HL-60/S4 treated with retinoic acid at 250 ng/mL for 4 days and 3 days (cell line): ENCODE results near the gene TMEM116.

Experiments used
- in situ Hi-C: fragments of 300-500 bp; cut with MboI; formaldehyde crosslinking; loops from 2 replicates; pipeline ENCODE4 v1.7.0; 2022; ENCODE audit warnings: low sequenced_read_pairs

TMEM116 gene

GRCh38 chr12:111980598-111980997, 32.4 kb downstream of the TMEM116 start:
- in situ Hi-C loops = no loop called here

DNA sequence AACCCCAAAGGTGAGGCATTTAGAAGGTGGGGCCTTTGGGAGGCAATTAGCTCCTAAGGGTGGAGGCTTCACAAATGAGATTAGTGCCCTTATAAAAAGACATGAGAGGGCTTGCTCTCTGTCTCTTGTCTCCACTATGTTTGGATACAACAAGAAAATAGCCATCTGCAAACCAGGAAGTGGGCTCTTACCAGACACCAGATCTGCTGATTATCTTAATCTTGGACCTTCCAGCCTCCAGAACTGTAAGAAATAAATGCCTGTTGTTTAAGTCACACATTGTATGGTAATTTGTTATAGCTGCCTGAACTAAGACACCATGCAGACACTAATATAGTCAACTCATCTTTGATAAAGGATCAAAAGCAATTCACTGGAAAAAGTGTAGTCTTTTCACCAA, 34.4 kb downstream of the TMEM116 start:
- in situ Hi-C loops = no loop called here

- in situ Hi-C loops = no loop called here
Measured at GRCh38 chr12:111976860-111977259, 36.1 kb downstream of the TMEM116 start.

- in situ Hi-C loops = no loop called here
Measured at GRCh38 chr12:111976291-111976690, 36.7 kb downstream of the TMEM116 start.

GRCh38 chr12:111975161-111975931, 37.6 kb downstream of the TMEM116 start:
- in situ Hi-C loops = no loop called here

DNA sequence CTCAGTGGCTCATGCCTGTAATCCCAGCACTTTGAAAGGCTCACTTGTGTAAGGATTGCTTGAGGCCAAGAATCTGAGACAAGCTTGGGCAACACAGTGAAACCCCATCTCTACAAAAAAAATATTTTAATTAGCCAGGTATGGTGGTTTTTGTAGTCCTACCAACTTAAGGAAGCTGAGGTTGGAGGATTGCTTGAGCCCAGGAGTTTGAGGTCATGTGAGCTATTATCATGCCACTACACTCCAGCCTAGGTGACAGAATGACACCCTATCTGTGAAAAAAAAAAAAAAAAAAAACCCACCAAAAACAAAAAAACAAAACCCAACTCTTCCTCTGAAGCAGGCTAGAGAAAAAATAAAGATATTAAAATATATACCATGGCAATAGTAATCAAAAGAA, 41.2 kb downstream of the TMEM116 start:
- in situ Hi-C loops = no loop called here

DNA sequence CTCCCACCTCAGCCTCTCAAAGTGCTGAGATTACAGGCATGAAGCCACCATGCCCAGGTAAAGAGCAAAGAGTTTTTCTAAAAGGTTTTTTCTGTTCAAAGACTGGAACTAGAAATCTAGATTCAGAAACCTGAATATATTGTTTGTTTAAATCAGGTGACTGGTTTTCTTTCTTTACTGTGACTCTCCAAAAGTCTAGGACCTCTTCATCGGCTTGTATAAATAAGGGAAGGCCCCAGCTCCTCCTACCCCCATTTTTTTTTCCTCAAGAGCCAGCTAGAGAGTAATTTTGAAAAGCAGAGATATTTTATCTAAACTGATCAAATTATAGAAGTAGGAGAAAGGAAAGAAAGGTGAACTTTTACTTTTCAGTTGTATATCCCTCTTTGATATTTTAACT, 48.0 kb downstream of the TMEM116 start:
- in situ Hi-C loops = no loop called here

GRCh38 chr12:111959518-111959917, 53.4 kb downstream of the TMEM116 start:
- in situ Hi-C loops = loop anchor here (10.0 kb wide), 1 partner anchor 425 kb away; the partner anchor contains the start of gene HECTD4

- in situ Hi-C loops = loop anchor here (10.0 kb wide), 1 partner anchor 428 kb away; the partner anchor contains the start of gene HECTD4
Measured at GRCh38 chr12:111957224-111957623, 55.7 kb downstream of the TMEM116 start.

DNA sequence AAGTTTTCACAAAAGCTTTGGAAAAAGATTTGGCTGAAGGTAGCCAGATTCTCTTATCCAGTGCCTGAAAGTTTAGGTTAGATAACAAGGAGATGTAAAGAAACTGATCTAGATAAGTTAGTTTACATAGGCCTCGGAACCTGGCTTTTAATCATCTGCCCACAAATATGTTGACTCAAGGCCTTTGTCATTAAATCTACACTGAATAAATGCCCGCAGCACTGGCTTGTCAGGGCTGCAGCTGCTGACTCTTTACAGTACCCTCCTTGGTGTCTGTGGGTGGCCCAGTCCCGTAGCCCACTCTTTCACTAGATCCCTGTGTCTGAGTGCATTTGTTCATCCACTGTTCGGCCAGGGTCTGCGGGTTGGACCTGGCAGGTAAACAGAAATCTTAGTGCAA, 58.0 kb downstream of the TMEM116 start:
- in situ Hi-C loops = loop anchor here (10.0 kb wide), 1 partner anchor 430 kb away; the partner anchor contains the start of gene HECTD4

DNA sequence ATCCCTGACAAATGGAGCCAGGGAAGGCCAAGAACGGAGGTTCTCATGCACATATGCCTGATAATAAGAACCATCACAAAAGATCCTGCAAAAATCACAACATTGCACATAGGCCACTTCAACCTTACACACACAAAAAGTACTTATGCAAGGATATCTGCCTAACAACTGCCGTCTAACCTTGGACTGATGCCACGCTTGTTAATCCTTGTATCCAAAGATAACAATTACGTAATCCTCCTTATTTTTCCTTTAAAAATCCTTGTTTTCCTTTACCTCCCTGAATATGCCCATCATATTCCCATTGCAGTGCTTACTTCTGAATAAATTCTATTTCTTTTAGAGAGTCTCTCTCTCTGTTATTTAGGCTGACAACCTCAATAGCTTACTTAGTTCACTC, 59.5 kb downstream of the TMEM116 start:
- in situ Hi-C loops = loop anchor here (10.0 kb wide), 1 partner anchor 431 kb away; the partner anchor contains the start of gene HECTD4

- in situ Hi-C loops = loop anchor here (10.0 kb wide), 1 partner anchor 433 kb away; the partner anchor contains the start of gene HECTD4
Measured at GRCh38 chr12:111952084-111952787, 60.7 kb downstream of the TMEM116 start.

- in situ Hi-C loops = loop anchor here (10.0 kb wide), 1 partner anchor 434 kb away; the partner anchor contains the start of gene HECTD4
Measured at GRCh38 chr12:111950961-111951676, 61.8 kb downstream of the TMEM116 start.

- in situ Hi-C loops = no loop called here
Measured at GRCh38 chr12:111943929-111944328, 69.0 kb downstream of the TMEM116 start.

GRCh38 chr12:111942557-111942956, 70.4 kb downstream of the TMEM116 start:
- in situ Hi-C loops = no loop called here

DNA sequence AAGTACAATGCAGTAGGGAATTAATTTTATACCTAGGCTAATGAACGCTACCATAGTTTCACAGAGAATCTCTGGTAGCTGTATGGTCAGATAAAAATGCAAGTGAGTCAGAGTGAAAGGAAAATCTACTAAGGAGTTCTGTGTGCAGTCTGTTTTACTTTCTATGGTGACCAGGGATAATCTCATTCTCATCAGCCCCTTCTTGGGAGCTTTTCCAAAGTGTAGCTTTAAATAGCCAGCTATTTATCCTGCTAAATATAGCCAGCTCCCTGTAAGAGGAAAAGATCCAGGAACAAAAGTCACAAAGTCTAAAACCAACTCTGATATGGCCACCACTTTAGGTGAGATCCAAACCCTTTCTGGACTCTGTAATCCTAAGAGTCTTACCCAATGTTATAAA, 75.5 kb downstream of the TMEM116 start:
- in situ Hi-C loops = no loop called here

DNA sequence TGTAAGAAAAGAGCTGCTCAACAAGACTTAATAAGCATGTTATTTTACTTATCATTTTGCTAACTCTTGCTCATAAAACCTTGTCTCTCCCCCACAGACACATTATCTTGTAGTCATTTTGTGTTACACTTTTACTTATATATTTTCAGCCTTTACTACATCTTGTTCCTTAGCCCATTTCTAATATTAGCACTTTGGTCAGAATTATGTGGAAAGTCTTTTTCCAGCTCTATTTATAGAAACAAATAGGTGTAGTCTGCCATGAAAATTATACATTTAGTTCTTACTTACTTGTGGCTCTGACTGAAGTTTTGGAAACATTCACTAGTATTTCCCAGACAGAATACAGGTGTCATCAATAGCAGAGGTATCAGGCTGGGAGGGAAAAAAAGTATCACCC, 76.1 kb downstream of the TMEM116 start:
- in situ Hi-C loops = no loop called here

DNA sequence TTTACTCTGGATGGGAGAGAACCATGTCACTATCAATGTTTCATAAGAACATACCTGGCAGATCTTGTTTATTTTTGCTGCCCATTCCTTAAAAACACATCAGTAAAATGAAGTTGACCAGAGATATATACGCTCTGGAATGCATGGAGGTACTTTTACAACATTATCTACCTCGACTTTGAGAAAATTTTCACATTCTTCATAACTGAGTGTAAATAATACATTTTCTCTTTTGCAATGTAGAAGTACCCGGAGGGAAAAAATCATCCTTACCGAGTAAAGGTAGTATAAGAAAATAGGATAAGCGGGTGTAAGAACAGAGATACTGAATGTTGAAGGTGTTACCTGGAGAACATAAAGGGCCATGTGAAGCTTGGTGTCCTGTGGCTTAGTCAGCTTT, 80.7 kb downstream of the TMEM116 start:
- in situ Hi-C loops = no loop called here

DNA sequence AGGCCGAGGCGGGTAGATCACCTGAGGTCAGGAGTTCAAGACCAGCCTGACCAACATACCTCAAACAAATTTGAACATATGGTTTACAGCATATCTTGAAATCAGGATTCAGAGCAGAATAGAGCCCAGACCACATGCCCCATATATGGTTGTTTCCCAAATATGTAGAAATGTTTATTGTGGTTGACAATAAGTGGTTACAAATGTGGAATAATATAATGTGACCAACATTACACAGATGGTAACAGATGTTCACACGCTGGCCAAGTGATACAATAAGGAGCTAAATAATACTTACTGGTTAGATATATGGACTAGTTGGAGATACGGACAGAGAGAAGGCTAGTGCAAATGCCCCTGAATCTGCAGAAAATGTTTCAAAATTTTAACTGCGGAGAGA, 85.6 kb downstream of the TMEM116 start:
- in situ Hi-C loops = no loop called here

GRCh38 chr12:111926631-111927030, 86.3 kb downstream of the TMEM116 start:
- in situ Hi-C loops = no loop called here

DNA sequence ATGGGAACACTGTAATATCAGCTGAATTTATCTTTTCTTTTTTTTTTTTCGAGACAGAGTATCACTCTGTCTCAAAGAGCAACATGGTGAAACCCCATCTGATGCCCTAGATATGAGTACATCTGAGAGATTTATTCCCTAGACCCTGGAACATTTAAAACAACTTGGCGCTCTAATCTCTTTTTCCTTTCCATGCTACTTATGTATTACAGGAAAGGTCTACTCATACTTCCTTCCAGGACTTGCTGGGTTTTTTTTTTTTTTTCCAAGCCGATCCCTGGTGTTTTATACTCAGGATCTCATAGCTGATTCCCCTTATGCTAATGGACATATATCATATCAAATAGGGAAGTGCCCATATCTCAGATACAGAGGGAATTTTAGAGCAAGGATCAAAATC, 87.8 kb downstream of the TMEM116 start:
- in situ Hi-C loops = no loop called here
